ENCODE results near the gene FBXO21.

DNA sequence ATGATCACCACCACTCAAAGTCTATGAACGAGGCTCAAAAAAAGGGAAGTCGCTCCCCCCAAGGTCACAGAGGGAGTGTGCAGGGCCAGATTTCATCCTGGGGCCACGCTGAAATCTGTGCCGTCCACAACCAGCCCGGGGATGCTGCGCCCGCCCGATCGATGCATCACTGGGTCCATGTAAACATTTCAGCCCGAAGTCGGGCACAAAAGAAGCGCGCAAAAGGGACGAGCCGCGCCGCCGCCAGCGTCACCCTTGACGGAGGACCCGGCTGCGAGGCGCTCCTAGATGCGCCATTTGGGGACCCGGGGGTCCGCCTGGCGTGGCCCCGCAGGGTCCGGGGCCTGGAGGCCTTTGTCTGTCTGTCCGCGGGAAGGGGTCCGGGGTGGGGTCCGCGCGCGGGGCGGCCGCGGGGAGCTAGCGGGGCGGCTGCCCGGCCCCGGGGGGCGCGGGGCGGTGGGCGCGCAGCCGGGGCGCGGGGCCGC, 503 bp downstream of the FBXO21 start:
- TF ChIP-seq, protein P1, sequence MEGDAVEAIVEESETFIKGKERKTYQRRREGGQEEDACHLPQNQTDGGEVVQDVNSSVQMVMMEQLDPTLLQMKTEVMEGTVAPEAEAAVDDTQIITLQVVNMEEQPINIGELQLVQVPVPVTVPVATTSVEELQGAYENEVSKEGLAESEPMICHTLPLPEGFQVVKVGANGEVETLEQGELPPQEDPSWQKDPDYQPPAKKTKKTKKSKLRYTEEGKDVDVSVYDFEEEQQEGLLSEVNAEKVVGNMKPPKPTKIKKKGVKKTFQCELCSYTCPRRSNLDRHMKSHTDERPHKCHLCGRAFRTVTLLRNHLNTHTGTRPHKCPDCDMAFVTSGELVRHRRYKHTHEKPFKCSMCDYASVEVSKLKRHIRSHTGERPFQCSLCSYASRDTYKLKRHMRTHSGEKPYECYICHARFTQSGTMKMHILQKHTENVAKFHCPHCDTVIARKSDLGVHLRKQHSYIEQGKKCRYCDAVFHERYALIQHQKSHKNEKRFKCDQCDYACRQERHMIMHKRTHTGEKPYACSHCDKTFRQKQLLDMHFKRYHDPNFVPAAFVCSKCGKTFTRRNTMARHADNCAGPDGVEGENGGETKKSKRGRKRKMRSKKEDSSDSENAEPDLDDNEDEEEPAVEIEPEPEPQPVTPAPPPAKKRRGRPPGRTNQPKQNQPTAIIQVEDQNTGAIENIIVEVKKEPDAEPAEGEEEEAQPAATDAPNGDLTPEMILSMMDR (IDR thresholded peaks at IDR 0.05): no peak
- TF ChIP-seq EP300 (IDR thresholded peaks at IDR 0.05) (no peak), POLR2A (IDR thresholded peaks at IDR 0.05) (no peak)

Data from upper lobe of left lung (tissue), 4 donors.